Ishikawa (cell line): ENCODE measurements around the gene XRCC4.

Source experiments
- CEBPB ChIP-seq: IDR thresholded peaks from 2 replicates; pipeline ENCODE4 v1.6.1; 2012
- CREB1 ChIP-seq: IDR thresholded peaks from 2 replicates; pipeline ENCODE4 v1.6.1; 2012; ENCODE audit warnings: low read depth
- FOXM1 ChIP-seq: IDR thresholded peaks from 2 replicates; pipeline ENCODE4 v1.6.1; 2012; ENCODE audit warnings: low read depth, borderline replicate concordance
- NFIC ChIP-seq: IDR thresholded peaks from 2 replicates; pipeline ENCODE4 v1.6.1; 2012
- RAD21 ChIP-seq: IDR thresholded peaks from 2 replicates; pipeline ENCODE4 v1.6.1; 2012; ENCODE audit warnings: low read depth
- TAF1 ChIP-seq: IDR thresholded peaks from 2 replicates; pipeline ENCODE4 v1.6.1; 2012; ENCODE audit warnings: low read depth, mild to moderate bottlenecking
- TCF12 ChIP-seq: IDR thresholded peaks from 2 replicates; pipeline ENCODE4 v1.6.1; 2012; ENCODE audit warnings: low read depth
- TEAD4 ChIP-seq: IDR thresholded peaks from 2 replicates; pipeline ENCODE4 v1.6.1; 2012
- YY1 ChIP-seq: IDR thresholded peaks from 2 replicates; pipeline ENCODE4 v1.6.1; 2012; ENCODE audit warnings: low read depth
- TF ChIP-seq, protein P1 (sequence below): IDR thresholded peaks from 2 replicates; pipeline ENCODE4 v1.6.1; 2012
- TF ChIP-seq, protein P2 (sequence below): IDR thresholded peaks from 2 replicates; pipeline ENCODE4 v1.6.1; 2012; ENCODE audit warnings: low read depth, mild to moderate bottlenecking

DNA sequence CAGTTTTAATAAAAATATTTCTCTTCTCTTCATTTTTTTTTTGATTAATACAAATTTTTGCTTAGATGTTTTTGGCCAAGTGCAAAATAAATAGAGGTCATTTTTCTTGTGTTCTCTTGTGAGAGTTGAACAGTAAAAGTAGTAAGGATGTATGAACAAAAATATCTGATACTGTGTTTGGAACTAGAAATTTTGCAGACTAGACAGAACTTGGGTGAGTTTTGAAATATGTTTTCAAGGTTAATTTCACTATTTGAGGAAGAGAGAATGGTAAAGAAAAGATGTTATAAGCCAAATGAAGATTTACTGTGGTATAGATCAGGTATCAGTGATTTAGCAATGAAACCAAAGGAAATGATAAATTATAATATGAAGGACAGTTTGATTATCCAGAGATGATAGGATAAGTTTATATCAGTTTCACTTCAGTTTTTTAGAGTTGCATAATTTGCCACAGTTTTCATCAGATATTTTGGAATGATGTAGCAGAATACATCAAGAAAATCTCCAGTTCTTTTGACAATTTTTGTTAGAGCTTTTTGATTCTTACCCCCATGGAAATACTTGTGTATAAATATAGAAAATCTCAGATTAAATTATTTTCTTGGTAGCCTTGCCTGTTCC is 246.3 kb downstream of the XRCC4 start:
- TF ChIP-seq TAF1 (no peak), FOXM1 (no peak), TEAD4 (no peak), YY1 (no peak), RAD21 (no peak), TCF12 (no peak), CEBPB (no peak), CREB1 (no peak), NFIC (no peak)
- TF ChIP-seq, protein P1, sequence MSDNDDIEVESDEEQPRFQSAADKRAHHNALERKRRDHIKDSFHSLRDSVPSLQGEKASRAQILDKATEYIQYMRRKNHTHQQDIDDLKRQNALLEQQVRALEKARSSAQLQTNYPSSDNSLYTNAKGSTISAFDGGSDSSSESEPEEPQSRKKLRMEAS: no peak
- TF ChIP-seq, protein P2, sequence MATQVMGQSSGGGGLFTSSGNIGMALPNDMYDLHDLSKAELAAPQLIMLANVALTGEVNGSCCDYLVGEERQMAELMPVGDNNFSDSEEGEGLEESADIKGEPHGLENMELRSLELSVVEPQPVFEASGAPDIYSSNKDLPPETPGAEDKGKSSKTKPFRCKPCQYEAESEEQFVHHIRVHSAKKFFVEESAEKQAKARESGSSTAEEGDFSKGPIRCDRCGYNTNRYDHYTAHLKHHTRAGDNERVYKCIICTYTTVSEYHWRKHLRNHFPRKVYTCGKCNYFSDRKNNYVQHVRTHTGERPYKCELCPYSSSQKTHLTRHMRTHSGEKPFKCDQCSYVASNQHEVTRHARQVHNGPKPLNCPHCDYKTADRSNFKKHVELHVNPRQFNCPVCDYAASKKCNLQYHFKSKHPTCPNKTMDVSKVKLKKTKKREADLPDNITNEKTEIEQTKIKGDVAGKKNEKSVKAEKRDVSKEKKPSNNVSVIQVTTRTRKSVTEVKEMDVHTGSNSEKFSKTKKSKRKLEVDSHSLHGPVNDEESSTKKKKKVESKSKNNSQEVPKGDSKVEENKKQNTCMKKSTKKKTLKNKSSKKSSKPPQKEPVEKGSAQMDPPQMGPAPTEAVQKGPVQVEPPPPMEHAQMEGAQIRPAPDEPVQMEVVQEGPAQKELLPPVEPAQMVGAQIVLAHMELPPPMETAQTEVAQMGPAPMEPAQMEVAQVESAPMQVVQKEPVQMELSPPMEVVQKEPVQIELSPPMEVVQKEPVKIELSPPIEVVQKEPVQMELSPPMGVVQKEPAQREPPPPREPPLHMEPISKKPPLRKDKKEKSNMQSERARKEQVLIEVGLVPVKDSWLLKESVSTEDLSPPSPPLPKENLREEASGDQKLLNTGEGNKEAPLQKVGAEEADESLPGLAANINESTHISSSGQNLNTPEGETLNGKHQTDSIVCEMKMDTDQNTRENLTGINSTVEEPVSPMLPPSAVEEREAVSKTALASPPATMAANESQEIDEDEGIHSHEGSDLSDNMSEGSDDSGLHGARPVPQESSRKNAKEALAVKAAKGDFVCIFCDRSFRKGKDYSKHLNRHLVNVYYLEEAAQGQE: no peak
